Peyer's patch (tissue), 4 donors: ENCODE measurements around the gene OPA1.

Experiments
- POLR2A ChIP-seq, 2 donors: fragments of 450-650 bp; IDR thresholded peaks; one replicate each; pipeline ENCODE4 v1.5.1; 2017; ENCODE audit warnings: antibody characterized with exemption in 2 of 2, mild to moderate bottlenecking in 2 of 2, moderate library complexity in 2 of 2
- TF ChIP-seq, protein P1 (sequence below), 6 experiments: fragments of 450-650 bp in 4 of 6; fragments of 200-600 bp in 2 of 6; sonication (generic) in 1 of 6; IDR thresholded peaks; one replicate each; pipeline ENCODE4 v1.5.1; 2017 to 2019; ENCODE audit warnings: antibody characterized with exemption in 6 of 6, mild to moderate bottlenecking in 3 of 6, moderate library complexity in 1 of 6

DNA sequence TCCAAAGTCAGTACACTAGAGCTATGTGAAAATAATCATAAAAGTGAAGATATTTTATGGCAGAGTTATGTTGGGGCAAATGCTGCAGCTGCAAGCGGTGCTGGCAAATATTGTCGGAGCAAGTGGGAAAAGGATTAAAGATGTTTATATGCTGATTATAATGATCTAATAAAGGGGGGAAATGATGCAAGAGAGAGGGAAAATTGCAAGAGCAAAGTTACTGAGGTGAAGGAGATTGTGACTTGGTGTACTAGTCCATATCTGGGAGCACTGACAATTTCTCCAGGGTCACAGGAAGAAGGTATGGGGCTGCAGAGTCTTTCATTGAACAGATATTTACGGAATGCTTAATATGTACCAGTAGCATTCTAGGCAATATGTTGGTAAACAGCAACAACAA is 45.8 kb downstream of the OPA1 start:
- TF ChIP-seq, protein P1, sequence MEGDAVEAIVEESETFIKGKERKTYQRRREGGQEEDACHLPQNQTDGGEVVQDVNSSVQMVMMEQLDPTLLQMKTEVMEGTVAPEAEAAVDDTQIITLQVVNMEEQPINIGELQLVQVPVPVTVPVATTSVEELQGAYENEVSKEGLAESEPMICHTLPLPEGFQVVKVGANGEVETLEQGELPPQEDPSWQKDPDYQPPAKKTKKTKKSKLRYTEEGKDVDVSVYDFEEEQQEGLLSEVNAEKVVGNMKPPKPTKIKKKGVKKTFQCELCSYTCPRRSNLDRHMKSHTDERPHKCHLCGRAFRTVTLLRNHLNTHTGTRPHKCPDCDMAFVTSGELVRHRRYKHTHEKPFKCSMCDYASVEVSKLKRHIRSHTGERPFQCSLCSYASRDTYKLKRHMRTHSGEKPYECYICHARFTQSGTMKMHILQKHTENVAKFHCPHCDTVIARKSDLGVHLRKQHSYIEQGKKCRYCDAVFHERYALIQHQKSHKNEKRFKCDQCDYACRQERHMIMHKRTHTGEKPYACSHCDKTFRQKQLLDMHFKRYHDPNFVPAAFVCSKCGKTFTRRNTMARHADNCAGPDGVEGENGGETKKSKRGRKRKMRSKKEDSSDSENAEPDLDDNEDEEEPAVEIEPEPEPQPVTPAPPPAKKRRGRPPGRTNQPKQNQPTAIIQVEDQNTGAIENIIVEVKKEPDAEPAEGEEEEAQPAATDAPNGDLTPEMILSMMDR (IDR thresholded peaks at IDR 0.05): no peak
- TF ChIP-seq POLR2A (IDR thresholded peaks at IDR 0.05): no peak
